GM21447 (cell line): ENCODE results near the gene HOXC10.

ENCODE experiments used
- ATAC-seq: cut with Tn5 transposase; IDR thresholded peaks from one replicate; pipeline ENCODE4 v1.9.1; 2021; ENCODE audit not compliant: unreplicated experiment

The HOXC10 gene

DNA sequence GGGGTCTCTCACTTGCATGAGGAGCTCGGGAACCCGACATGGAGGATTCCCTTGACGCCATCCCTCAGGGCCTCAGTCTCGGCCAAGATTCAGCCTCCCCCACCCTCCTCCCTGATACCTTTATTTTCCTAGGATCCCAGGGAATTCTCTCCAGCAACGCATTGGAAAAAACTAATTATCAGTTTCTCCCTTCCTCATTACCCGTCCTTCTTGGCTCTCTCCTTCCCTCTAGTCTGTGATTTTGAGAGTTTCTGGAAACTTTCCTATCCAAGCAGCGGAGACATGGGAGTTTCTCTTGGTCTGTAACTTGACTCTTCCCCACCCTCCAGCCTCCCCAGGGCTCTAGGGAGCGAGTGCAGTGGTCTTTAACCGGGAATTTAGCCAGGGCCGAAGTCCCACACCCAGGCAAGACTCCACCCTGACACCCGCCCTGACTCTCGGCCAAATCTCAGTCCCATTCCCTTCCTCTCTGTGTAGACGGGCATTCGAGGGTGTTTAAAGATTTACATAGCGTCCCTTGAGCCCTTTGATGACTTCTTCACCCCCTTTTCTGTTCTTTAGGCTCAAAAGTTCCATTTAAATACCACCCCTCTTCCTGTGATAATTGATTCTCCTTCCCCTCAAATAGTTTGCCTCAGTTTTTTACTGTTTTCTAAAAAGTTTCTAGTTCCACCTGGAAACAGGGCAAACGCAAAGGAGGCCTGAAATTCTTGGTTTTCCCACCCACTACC, 54.6 kb downstream of the HOXC10 start:
- ATAC-seq = no peak
